Measurements from ENCODE around the gene DDX41.

The DDX41 gene

DNA sequence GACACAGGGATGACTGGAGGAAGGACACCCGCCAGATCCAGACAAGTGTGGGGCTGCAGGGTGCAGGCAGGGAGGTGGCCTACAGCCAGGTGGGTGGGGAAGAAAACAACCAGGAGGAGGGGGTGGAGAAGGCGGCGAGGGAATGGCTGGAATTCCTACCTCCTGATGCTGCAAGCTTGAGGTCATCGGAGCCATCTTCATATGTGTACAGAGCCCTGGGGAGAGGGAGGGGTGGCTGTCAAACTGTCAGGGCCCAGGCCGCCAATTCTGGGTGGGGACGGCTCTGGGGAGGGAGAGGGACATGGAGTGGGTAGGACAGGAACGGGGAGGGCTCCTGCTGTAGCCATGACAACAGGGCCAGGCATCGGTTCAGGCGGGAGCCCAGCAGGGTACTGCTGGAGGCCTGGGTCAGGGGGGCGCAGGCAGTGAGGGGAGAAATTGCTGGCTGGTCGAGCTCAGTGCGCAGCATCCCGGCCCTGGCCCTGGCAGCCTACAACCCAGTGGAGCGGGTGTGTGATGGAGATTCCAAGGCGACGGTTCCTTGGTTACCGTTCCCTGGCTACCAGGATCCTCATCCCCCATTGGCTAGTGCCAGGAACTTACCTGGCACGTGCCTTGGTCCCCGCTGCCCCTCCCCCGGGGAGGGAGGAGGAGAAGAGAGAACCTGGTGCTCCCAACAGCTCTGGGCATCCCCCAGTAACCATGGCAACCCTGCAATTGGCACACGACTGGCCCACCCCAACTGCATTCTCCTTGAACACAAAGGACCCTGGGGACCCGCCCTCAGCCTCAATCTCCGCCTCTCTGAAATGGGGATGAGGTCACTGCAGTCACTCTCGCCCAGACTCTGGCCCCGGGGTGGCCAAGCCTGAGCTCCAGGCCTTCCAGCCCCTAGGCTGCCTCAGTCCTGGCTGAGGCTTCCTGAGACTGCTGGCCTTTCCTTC, 47.8 kb downstream of the DDX41 start:
- Histone ChIP-seq H3K4me3 (ENCODE audit: low read depth in 1 of 2, low read length in 1 of 2) (no peak overlapping the region), H3K4me1 (ENCODE audit: control insufficient read depth in 1 of 2, insufficient read depth in 1 of 2, low read depth in 1 of 2, low read length in 1 of 2) (peaks cover 14 to 30% of the 10 kb centered on the region in 2 experiments), H3K9me3 (no peaks in the 10 kb centered on the region), H3K27ac (no peak overlapping the region), H3K27me3 (peaks cover 47% of the 10 kb centered on the region), H3K36me3 (no peaks in the 10 kb centered on the region)
- TF ChIP-seq, protein P1, sequence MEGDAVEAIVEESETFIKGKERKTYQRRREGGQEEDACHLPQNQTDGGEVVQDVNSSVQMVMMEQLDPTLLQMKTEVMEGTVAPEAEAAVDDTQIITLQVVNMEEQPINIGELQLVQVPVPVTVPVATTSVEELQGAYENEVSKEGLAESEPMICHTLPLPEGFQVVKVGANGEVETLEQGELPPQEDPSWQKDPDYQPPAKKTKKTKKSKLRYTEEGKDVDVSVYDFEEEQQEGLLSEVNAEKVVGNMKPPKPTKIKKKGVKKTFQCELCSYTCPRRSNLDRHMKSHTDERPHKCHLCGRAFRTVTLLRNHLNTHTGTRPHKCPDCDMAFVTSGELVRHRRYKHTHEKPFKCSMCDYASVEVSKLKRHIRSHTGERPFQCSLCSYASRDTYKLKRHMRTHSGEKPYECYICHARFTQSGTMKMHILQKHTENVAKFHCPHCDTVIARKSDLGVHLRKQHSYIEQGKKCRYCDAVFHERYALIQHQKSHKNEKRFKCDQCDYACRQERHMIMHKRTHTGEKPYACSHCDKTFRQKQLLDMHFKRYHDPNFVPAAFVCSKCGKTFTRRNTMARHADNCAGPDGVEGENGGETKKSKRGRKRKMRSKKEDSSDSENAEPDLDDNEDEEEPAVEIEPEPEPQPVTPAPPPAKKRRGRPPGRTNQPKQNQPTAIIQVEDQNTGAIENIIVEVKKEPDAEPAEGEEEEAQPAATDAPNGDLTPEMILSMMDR (IDR thresholded peaks at IDR 0.05) = no peak

DNA sequence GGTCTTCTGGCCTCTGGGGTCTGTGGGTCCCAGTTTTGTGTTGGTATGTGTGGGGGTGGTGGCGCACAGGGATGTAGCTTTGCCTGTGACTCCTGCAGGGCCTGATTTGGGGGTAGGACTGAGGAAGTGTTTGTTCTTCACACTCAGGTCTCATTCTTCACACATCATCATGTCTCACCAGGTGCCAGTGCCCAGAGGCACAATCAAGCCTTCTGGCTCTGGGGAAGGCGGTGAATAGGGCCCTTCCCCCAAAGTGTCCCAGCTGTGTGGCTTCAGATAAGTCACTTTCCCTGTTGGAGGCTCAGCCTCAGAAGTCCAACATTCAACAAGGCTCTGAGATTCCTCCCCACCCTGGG, 48.5 kb downstream of the DDX41 start:
- no peak overlapping the region for H3K4me3 ChIP-seq (ENCODE audit: low read depth in 1 of 2, low read length in 1 of 2)
- H3K27ac ChIP-seq = no peak overlapping the region
- peaks cover 41% of the 10 kb centered on the region for H3K27me3 ChIP-seq
- TF ChIP-seq, protein P1 (IDR thresholded peaks at IDR 0.05) = no peak
- H3K9me3 ChIP-seq = no peaks in the 10 kb centered on the region
- peaks cover 18 to 28% of the 10 kb centered on the region in 2 experiments for H3K4me1 ChIP-seq (ENCODE audit: control insufficient read depth in 1 of 2, insufficient read depth in 1 of 2, low read depth in 1 of 2, low read length in 1 of 2)
- H3K36me3 ChIP-seq = no peaks in the 10 kb centered on the region

DNA sequence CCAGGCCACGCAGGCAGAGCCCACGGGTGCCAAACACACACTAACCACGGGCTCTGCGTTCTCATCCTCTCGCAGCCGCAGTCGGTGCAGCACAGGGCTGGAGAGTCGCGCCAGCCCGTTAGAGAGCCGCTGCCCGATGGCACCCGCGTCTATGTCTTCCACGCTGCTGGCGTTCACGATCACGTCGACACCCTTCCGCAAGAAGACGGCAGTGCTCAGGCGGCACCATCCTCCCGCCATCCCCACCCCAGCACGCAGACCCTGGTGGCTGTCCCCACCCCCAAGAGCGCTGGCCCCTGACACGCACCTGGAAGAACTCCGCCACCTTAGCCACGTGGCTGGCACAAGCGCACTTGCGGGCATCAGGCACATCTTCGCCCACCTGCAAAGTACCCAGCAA, 49.3 kb downstream of the DDX41 start:
- Histone ChIP-seq H3K27ac (no peak overlapping the region), H3K4me3 (ENCODE audit: low read depth in 1 of 2, low read length in 1 of 2) (no peak overlapping the region), H3K9me3 (no peaks in the 10 kb centered on the region), H3K36me3 (no peaks in the 10 kb centered on the region), H3K27me3 (peaks cover 32% of the 10 kb centered on the region), H3K4me1 (ENCODE audit: control insufficient read depth in 1 of 2, insufficient read depth in 1 of 2, low read depth in 1 of 2, low read length in 1 of 2) (peaks cover 24 to 28% of the 10 kb centered on the region in 2 experiments)
- TF ChIP-seq, protein P1 (IDR thresholded peaks at IDR 0.05) = no peak

DNA sequence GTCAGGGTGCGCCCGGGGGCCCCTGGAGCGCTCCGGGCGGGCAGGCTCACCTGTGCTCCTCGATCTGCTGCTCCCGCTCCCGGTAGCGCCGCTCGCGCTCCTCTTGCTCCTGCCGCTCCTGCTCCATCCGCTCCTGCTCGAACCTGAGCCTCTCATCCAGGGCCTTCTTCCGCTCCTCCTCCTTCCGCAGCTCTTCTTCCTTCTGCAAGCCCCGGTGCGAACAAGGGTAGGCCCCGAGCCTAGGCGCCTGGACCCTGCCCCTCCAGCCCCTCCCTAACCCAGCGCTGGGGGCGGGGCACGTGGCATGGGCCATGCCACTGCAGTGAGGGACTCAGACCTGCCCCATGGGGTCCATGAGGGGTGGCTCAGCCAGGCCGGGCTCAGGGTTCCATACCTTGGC, 49.9 kb downstream of the DDX41 start:
- Histone ChIP-seq H3K4me1 (ENCODE audit: control insufficient read depth in 1 of 2, insufficient read depth in 1 of 2, low read depth in 1 of 2, low read length in 1 of 2) (peaks cover 24 to 28% of the 10 kb centered on the region in 2 experiments), H3K9me3 (no peaks in the 10 kb centered on the region), H3K36me3 (no peaks in the 10 kb centered on the region), H3K27ac (peak overlapping the region; percentile 18), H3K4me3 (ENCODE audit: low read depth in 1 of 2, low read length in 1 of 2) (no peak overlapping the region), H3K27me3 (peaks cover 26% of the 10 kb centered on the region)
- TF ChIP-seq, protein P1 (IDR thresholded peaks at IDR 0.05) = no peak

DNA sequence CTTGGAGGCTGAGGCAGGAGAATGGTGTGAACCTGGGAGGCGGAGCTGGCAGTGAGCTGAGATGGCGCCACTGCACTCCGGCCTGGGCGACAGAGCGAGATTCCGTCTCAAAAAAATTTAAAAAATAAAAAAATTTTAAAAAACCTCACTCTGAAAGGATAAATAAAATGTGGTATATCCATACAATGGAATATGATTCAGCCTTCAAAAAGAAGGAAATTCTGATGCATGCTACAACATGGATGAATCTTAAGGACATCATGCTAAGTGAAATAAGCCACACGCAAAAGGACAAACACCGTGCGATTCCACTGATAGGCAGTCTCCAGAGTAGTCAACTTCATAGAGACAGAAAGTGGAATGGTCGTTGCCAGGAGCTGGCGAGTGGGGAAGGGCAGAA, 51.7 kb downstream of the DDX41 start:
- Histone ChIP-seq H3K27ac (no peak overlapping the region), H3K4me1 (ENCODE audit: control insufficient read depth in 1 of 2, insufficient read depth in 1 of 2, low read depth in 1 of 2, low read length in 1 of 2) (peaks cover 35 to 37% of the 10 kb centered on the region in 2 experiments), H3K4me3 (ENCODE audit: low read depth in 1 of 2, low read length in 1 of 2) (no peak overlapping the region), H3K27me3 (peaks cover 8% of the 10 kb centered on the region), H3K36me3 (peaks cover 5% of the 10 kb centered on the region), H3K9me3 (no peaks in the 10 kb centered on the region)
- TF ChIP-seq, protein P1 (IDR thresholded peaks at IDR 0.05) = no peak

All from neutrophil (primary cell).